NCI-H2171 (cell line): Measurements from ENCODE around the gene NUTF2.
A peak's percentile ranks its signal among the peaks of the same experiment; 100 is the strongest.
"Not testable (repeated sequence)": the region's sequence is repeated elsewhere in the genome, so short reads cannot be mapped to it uniquely, and the experiment has no call there.

Experiments used
- DNase-seq: peaks from one replicate; lab custom pipeline; 2025; lab: John Stamatoyannopoulos, UW

Gene NUTF2

DNA sequence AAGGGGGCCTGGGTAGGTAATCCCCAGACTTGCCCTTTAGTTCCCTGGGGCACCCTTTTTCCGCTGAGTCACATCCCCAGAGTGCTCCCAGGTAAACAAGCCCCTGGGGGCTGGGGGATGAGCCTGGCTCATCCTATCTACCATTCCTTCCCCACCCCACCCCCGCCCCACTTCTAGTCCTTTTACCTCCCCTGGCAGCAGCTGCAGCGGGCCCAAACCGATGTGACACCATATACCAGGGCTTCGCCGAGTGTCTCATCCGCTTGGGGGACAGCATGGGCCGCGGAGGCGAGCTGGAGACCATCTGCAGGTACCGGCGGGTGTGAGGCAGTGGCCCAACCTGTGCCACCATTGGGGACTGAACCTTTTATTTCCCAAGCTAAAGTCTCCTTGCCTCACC is 38.8 kb downstream of the NUTF2 start:
- no peak for DNase-seq

DNA sequence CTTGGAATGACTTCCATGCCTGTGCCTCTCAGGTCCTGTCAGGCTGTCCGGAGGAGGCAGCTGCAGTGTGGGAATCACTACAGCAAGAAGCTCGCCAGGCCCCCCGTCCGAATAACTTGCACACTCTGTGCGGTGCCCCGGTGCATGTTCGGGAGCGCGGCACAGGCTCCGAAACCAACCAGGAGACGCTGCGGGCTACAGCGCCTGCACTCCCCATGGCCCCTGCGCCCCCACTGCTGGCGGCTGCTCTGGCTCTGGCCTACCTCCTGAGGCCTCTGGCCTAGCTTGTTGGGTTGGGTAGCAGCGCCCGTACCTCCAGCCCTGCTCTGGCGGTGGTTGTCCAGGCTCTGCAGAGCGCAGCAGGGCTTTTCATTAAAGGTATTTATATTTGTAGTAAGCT is 39.2 kb downstream of the NUTF2 start:
- DNase-seq = no peak

DNA sequence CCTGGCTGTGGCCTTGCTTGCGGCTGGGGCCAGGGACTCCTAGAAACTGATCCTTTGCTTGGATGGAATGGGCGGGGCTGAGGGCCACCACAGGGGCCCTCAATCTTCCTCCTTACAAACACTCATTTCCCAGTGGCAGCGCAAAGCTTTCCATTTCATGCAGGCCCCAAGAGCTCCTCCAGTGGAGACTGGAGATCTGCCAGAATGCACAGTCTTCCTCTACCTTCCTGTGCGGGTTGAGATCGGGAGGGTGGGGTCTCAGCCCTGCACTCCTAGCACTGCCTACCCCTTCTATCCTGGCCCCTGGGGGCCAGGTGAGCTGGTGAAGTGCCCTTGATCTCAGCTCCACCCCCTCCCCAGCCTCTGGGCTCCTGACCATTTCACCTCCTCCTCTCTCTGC is 39.7 kb downstream of the NUTF2 start:
- DNase-seq = no peak

DNA sequence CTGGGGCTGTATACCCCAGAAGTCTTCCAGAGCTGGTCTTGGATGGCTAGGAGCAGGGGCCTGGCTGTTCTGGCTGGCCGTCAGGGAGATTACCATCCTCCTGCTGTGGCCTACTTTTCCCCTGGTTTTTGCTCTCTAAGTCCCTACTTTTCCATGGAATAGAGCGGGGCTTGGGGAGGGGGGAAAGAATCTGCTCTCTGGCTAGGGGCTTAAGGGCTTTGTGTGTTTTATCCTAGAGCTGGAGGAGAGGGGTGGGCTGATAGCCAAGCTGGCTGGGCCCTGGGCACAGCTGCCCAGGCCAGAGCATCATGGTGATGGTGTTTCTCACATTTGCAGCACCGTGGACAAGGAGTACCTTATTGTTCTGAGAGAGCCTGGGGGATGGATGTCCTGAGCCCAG is 41.6 kb downstream of the NUTF2 start:
- DNase-seq = no peak

DNA sequence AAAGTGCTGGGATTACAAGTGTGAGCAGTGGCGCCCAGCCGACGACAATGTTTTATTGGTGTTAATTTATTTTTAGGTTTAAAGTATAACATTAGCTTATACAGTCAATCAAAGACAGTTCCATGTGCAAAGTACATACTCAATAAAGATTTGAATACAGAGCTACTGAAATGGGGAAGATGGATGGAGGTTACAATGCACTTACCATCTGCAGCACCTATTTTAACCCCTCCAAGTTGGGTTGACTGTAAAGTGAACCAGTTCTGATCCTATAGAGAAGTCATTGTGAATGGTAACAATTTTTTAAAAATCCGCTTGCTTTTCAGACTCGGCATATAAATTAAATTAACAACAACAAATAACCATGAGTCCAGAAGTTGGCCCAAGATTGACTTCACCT is 45.6 kb downstream of the NUTF2 start:
- no peak for DNase-seq

DNA sequence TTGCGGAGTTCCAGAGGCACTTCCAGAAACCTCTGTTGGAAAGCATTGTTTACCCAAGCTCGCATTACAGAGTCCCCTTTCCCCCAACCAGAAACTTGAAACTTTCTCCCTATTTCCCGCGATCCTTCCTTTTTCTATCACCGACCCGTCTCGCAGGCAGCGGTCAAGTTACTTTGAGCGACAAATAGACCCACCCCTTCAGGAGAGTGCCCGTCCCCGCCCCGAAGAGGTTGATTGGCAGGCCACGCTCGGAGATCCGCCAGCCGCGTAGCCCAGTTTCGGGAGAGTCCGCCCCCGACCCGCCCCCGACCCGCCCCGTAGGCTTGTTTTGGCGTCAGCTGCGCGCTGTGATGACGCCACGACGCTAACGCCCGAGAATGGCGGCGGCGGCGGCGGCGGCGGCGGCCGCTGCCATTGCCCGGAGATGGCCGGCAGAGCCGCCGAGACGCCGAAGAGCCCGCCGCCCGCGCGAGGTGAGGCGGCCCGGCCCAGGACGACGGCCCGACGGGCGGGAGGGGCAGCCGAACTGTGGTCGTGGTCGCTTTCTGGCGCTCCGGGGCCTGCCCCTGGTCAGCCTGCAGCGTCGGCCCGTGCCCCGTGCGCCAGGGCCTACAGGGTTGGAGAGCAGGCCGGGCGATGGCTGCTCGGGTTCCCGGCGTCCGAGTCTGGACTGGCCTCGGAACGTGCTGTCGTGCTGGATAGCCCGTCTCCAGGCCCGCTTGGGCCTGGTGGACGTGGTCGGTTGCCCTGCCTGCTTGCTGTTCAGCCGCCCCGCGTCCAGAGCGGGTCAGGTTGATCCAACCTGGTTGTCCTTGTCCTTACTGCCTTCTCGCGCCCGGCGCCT is 46.4 kb downstream of the NUTF2 start, which contains the start of gene PSKH1:
Gene PSKH1 (plus strand): TSS at position 356 of the 844 bp plus-strand sequence. CDS start 15,496 bp downstream, outside the sequence.
- peak; percentile 95 for DNase-seq

DNA sequence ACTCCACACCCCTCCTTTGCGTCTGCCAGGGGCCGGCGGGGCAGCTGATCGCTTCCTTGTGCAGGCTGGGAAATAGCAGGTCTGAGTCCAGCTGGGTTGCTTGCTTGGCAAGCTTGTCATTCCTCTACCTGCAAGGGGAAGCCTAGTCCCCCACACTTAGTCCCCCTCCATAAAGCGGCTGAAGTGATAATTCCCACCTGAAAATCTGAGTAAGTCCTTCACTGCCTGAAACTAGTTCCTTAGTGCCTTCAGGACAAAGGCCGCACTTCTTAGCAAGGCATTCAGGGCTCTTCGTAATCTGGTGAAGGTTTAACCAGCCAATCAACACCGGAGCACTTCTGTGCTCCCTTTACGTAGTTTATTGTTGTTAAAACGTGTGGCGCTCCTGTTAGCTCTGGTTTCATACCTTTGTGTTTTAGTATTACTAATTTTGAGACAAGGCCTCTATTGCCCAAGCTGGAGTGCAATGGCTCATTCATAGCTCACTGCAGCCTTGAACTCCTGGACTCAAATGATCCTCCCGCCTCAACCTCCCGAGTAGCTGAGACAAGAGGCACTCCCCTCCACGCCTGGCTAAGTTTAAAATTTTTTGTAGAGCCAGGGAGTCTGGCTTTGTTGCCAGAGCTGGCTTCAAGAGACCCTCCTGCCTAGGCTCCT is 47.1 kb downstream of the NUTF2 start:
- no peak for DNase-seq

DNA sequence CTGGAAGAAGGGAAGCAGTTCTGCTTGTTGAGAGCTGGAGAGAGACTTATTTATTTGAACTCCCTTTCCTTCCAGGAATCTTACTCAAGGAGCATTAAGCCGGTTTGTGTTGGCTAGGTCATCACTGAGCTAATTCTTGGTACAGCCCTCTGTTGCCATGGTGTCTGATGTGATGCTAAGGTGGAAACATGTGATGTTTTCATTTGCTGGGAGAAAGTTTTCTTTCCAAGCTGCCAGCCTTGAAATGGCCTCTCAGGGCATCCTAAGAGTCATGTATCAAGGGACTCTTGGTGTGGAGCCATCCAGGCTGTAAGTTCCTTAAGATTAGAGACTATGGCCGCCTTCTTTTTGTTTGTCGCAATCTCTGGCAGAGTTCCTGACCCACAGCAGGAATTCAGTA is 50.5 kb downstream of the NUTF2 start:
- no peak for DNase-seq

DNA sequence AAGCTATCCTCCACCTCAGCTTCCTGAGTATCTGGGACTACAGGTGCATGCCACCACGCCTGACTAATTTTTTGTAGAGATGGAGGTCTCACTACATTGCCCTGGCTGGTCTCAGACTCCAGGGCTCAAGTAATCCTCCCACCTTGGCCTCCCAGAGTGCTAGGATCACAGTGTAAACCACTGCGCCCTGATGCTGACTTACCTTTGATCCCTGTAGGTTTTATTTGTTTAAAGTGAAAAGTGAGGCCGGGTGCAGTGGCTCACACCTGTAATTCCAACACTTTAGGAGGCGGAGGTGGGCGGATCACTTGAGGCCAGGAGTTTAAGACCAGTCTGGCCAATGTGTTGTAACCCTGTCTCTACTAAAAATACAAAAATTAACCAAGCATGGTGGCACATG is 55.0 kb downstream of the NUTF2 start:
- DNase-seq = no peak

DNA sequence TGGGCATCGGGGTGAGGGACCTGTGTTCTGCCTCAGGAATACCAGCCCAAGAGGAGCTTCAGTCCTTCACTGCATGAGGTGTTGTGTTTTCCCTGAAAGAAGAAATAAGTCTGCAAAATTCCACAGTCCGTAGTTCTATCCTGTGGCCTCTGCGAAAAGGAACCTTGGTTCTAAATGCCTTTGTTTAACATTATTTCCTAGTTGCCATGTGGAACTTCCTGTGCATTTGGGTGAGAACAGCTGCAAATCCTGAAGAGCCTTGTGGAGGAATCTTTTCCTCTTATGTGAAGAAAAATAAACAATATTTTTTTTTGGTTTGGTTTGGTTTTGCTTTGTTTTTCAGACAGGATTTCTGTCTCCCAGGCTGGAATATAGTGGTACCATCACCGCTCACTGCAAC is 56.1 kb downstream of the NUTF2 start:
- no peak for DNase-seq

- no peak for DNase-seq
Observed at GRCh38 chr16:67907397-67908180, 60.9 kb downstream of the NUTF2 start.

- no peak for DNase-seq
Observed at GRCh38 chr16:67909056-67909742, 62.5 kb downstream of the NUTF2 start.

DNA sequence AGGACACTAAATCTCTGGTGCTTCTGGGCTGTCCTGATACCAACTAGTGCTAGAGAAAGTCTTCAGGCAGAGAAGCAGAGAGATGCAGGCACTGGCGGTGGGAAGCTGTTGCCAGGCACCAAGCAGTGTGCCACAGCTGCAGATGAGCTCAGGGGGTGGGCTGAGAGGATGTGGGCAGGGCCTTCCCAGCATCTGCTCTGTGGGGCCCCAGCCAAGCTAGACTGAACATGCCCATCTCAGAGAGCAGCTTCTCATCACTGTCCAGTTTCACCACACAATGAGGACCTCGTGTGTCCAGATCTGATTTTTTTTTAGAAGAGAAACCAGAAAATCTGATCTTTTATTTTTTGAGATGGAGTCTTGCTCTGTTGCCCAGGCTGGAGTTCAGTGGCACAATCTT is 63.4 kb downstream of the NUTF2 start:
- DNase-seq = peak; percentile 41

GRCh38 chr16:67914758-67915495 is 68.2 kb downstream of the NUTF2 start:
- no peak for DNase-seq

DNA sequence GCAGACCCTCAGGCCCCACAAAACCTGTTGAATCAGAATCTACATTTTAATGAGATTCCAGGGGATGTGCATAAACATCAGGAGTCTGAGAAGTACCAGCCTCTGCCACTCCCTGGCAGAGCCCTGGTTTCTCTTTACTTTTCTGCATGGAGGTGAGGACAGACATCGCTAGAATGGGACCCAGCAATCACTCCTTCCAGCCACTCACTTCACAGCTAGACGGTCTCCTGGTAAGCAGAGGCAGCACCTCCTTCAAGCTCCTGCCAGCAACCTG is 68.7 kb downstream of the NUTF2 start:
- not testable (repeated sequence) for DNase-seq

DNA sequence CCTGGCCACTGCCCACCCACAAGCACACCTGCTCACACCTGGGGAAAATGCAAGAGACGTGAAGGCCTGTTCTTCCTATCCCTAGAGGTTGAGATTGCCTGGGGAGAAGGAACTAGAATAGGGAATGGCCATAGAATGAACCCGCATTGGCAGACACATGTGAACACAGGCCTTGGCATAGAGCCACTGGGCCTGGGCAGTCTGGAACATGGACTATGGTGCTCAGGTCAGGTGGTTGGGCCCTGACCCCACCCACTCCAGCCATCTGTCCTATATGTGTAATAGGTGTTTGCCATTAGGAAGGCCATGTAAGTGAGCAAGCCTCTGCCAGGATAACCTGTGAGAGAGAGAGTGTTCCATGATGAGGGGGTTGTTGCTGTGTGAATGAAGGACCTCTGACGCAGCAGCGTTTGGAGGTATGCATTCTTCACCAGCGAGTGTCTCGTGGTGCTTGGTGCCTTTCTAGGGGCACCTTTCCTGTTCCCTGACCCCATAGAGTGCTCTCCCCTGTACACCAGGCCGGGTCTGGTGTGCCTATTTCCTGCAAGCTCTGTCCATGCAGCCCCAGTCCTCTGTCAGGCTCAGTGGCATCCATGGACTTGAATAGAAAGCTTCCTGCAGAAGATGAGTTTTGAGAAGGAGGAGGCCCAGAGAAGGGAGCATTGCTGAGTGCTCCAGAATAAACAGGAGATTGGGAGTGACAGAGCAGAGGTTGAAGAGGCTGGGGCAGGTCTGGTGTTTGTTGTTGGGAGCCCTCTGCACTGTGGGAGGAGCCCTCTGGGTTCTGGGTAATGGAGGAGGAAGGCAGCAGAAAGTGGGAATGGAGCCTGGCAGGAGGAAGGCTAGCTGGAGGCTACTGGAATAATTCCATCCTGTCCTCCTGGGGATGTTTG is 69.3 kb downstream of the NUTF2 start:
- DNase-seq = no peak

GRCh38 chr16:67917140-67917851 is 70.6 kb downstream of the NUTF2 start:
- DNase-seq = no peak

DNA sequence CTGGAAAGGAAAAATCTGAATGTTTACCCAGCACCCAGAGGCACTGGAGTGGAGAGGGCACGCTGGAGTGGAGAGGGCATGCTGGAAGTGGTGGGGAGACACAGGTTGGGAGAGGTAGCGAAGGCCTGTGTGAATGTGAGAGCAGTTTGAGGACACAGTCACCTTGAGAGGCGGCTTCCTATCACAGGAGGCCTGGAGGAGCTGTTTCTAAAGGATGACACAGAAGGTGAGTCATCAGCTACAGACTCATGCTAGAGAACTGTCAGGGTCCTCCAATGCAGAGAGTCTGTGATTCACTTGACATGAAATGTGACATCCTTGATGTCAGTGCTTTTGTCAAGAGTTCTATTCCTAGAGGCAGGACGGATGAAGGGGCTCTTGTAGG is 71.1 kb downstream of the NUTF2 start:
- no peak for DNase-seq

DNA sequence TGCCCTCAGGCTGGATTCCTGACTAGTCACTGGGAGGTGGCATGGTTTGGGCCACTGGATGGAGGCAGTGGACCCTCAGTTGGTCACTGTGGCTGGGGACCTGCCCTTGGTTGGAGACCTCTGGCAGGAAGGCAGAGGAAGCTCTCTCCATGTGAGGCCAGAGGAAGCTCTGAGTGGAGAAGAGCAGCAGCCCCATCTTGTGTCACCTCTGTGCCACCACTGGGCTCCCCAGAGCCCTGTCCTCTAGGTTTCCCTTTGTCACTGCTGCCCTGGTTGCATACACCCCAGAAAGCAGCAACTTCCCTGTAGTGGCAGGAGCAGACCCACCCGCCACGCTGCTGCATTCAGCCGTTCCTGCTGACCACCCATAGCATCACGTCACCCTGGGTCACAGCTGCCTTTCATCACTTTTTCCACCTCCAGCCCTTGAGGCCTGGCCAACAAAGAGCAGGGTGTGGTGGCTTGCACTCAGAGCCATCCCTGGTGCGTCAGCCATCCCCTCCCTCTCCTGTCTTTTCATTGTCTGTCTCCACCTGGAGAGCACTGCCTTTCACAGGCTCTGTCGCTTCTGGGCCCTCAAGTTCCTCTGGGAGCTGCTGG is 73.0 kb downstream of the NUTF2 start:
- no peak for DNase-seq
